ENCODE data around the gene DCC.

The DCC gene

GRCh38 chr18:52431683-52432082 lies 91.7 kb downstream of the DCC start:
- no peak for DNase-seq

DNA sequence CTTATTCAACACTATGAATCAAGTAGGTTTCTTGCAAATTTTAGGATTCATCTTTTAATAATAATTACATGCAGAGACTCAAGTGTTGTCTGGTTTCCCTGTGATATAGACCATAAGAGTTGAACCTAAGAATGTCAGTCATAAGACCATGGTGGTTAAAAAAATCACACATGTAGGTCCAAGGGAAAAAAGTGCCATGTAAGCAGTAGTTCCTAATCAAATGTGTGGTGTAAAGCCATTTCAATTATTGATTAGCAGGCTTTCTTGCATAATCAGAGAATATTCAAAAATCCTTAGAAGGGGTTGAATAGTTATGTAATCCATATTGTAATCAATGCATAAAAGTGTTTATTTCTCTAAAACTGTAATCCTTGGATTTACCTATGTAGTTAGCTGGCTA lies 93.8 kb downstream of the DCC start:
- no peak for DNase-seq

- no peak for DNase-seq
Measured at GRCh38 chr18:52435301-52435700, 95.3 kb downstream of the DCC start.

GRCh38 chr18:52437161-52437560 lies 97.2 kb downstream of the DCC start:
- DNase-seq = peak; percentile 17

GRCh38 chr18:52439457-52439856 lies 99.5 kb downstream of the DCC start:
- no peak for DNase-seq

GRCh38 chr18:52441794-52442193 lies 101.8 kb downstream of the DCC start:
- no peak for DNase-seq

- DNase-seq = no peak
Measured at GRCh38 chr18:52442686-52443085, 102.7 kb downstream of the DCC start.

DNA sequence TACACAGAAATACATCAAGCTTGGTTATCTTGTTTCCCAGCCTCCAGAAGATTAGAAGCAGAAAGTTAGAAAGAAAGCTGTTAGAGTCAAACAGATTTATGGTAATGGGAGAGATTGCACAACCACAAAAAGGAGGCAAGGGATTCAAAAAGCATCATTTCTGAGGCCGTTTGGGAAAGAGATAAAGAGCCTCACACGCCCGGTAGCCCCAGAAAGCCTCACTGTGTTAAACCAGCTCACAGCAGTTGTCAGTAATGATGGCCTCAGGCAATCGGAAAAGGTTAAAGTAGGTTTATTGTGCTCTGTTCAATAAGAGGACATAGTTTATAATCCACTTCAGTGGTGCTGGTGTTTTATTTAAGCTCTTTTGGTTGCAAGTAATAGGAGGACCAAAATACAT lies 111.3 kb downstream of the DCC start:
- DNase-seq = no peak

- no peak for DNase-seq
Measured at GRCh38 chr18:52451851-52452250, 111.9 kb downstream of the DCC start.

GRCh38 chr18:52452427-52452826 lies 112.4 kb downstream of the DCC start:
- no peak for DNase-seq

DNA sequence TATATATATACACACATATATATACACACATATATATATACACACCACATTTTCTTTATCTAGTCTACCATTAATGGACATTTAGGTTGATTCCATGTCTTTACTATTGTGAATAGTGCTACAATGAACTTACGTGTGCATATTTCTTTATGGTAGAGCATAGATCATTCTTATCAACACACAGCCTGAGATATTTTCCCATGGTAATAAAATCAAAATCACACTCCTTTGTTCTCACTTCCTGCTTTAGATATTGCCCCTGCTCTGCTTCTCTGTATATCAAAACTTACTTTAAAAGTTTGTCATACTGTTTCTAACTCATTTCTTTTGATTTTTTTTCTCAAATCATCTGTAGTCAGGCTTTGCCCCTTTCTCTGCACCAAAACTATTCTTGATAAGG lies 119.9 kb downstream of the DCC start:
- no peak for DNase-seq

DNA sequence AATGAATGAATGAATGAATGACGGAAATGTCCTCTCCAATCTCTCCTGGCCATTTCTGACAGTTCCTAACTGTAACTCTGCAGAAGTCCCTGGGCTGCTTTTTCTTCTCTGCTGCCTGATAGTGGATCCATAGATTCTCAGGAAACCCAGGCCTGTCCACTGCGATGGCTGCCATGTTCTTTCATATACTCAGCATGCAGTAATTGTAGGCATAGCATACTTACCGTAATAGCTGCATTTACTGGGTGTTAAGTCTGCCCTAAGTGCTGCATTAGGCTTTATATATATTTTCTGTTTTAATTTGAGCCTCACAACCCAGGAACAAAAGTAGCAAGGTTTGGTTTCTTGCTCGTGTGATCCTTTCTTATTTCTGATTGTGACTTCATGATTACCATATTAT lies 122.9 kb downstream of the DCC start:
- no peak for DNase-seq

DNA sequence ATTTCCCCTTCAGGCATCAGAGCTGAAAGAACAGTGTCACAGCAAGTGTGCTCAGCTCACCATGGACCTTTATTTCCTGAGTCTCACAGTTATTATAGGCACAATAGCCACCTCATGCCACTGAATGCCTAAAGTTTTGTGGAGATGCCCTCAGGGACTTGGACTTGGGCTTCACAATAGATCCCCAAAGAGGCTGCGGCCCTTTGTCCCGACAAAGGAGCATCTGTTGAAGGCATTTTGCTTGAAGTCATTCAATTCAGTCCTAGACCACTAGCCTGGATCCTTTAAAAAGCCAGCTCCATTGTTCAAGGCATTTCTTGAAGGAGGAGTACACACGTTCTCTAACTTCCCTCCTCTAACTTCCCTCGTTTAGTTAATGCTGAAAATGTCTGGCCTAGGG lies 125.4 kb downstream of the DCC start:
- no peak for DNase-seq

- DNase-seq = no peak
Measured at GRCh38 chr18:52468496-52468895, 128.5 kb downstream of the DCC start.

DNA sequence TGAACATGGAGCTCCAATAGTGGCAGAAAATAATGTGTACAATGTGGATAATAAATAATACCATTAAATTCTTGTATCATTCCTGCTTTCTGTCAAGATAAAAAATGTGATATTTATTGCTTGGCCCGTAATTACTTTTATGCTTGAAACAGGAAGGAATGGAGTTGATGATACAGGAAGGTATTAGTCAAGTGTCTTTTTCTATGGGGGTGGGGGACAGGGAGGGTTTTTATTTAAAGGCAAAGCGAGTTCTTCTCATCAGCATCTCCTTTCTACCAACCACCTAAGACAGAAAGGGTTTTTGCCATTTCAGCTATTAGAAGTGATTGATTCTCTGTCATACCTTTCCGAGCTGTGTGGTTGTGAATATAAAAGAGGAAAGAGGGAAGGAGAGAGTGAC lies 135.3 kb downstream of the DCC start:
- DNase-seq = no peak

DNA sequence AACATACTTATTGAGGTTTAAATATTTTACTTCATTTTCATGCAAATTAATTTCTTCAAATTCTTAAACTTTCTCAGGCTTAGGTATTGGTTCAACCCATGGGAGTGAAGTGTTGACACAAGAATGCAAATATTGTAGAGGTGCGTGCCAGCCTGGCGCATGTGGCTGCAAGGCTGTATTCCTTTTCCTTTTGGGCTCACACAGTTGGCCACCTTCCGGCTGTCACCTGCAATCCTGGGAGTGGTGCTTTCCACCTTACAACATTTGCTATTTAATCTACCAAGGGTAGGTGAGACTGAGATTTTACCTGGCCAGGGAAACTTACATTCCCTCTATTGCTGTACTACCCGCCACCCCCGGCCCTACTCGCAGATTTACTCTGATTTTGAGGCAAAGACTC lies 141.1 kb downstream of the DCC start:
- DNase-seq = no peak

GRCh38 chr18:52484977-52485376 lies 145.0 kb downstream of the DCC start:
- no peak for DNase-seq

DNA sequence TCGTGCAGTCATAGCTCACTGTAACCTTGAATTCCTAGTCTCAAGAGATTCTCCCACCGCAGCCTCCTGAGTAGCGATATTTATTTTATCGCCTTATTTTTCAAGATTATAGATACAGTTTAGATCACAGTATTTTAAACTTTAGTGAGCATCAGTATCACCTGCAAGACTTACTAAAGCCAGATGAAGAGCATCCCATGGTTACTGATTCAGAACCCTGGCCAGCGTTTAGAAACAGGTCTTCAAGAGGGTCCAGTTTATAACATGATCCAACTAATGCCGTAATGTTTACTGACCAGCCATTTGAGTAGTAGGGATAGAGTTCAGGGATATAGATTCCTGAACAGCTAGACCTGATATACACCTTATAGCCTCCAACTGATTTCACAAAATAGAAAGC lies 146.1 kb downstream of the DCC start:
- DNase-seq = no peak

DNA sequence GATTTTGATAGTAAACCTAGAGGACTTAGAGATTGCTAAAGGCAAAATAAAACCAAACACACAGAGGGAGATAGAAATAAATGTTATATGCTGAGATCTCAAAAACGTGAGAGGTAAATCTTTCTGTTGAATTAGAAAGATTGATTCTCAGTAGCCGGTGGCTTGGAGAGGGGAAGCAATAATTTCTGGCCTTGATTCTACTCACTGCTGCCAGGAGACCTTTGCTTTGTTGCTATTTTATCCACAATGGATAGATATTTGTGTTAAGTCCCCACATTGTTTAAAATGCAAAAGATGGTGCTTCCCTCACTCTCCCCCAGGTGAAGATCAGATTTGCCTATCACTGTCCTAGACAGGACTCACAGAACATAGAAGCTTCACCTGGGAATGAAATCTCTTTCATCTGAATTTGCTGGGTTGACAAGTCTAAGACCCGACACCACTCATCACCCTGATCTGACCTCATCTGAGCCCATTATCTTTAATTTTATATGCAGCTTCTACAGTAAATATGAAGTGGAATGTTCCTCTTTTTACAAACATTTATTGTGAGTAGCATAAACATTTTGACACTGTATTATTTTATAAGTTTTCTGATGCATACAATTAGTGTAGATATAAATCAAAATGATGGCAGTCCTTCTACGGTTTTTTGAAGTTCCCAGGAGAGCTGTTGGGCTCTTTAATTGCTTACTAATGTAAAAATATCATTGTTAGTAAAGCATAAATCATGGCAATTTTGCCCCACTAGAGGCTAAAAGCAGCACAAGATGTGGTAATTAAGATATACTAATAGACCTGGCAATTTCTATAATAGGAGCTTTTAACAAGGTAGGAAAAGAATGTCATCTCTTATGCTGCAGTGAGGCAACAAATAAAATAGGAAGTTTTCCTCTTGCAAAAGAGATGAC lies 149.7 kb downstream of the DCC start:
- DNase-seq = no peak

DNA sequence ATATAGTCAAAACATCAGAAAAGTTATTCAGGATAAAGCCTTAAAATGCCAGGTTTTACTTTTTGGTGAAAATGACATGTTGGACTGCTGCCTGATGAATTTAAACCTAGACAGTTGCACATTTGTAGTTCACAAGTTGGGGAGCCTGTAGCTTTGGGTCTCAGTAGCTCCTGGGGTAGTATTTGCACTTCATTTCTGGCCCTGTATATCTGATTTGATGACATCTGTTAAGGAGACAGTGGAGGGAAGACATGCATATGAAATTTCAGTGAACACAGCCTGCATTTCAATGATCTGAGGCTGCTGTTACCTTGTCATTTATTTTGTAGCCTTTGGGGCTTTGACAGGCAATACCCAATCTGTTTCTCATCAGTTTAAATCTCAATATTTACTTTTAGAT lies 156.4 kb downstream of the DCC start:
- DNase-seq = no peak

GRCh38 chr18:52499016-52499415 lies 159.0 kb downstream of the DCC start:
- no peak for DNase-seq

- peak; percentile 76 for DNase-seq
Measured at GRCh38 chr18:52499644-52500043, 159.6 kb downstream of the DCC start.

DNA sequence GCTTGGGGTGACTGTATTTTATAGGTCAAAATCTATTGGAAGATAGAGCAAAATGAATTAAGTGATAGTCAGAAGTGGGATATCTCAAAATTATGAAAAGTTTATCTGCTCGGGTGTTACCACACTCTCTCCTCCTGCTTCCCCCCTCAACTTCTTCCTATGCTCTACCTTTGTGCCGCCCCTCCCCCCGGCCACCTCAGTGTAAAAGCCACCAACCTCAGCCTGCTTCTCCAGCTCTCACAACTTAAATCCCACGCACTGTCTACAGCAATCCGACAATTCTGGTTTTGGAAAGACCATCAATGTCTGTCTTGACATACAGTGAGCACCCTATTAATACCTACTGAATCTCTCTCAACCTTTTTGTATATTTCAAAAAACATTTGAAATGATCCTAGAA lies 164.6 kb downstream of the DCC start:
- no peak for DNase-seq

- no peak for DNase-seq
Measured at GRCh38 chr18:52510139-52510538, 170.1 kb downstream of the DCC start.

DNA sequence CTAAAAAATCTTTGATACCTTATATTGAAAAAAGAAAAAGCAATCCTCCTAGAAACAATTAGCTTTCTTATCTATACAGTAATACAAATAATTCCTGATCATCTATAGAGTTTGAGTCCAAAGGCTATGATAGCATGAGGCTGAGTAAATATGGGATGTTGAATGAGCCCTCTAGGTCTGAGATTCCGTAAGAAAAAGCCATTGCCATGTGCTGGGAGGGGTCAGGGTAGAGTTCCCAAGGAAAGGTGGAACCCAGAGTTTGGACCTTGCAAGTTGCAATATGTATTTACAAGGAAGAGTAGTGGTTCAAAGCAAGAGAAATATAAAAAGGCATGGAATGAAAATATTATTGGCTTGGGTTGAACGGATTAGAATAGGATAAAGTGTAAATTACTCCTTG lies 178.1 kb downstream of the DCC start:
- no peak for DNase-seq

All from NCI-H1694 (cell line).